BJ (cell line): ENCODE measurements around the gene MVP. TPM values are rescaled to one million over a fixed set of nuclear protein-coding genes. Genes with fewer than 3 reads are reported as not detected.

Experiments
- CTCF ChIA-PET: fragments of 350-600 bp; formaldehyde crosslinking; extraction: SDS; loops from one replicate; lab custom pipeline; 2021; ENCODE audit warnings: antibody characterized with exemption, inconsistent platforms; lab: Yijun Ruan, JAX
- POLR2A ChIA-PET: fragments of 300-600 bp; sonication (Branson Sonifier 250); formaldehyde crosslinking; extraction: SDS; loops from one replicate; lab custom pipeline; 2021; ENCODE audit warnings: antibody characterized with exemption; lab: Charles Lee
- DNase-seq: peaks from one replicate; pipeline ENCODE4 v3.0.0-alpha.2; 2011; ENCODE audit warnings: low read depth
- H3K27me3 ChIP-seq: 2 replicates; pipeline ENCODE4 v1.6.0; 2011; ENCODE audit warnings: low read length; ENCODE audit not compliant: control insufficient read depth, insufficient read depth
- H3K36me3 ChIP-seq: 2 replicates; pipeline ENCODE4 v1.5.1; 2011; ENCODE audit warnings: low read length; ENCODE audit not compliant: control insufficient read depth, insufficient read depth
- H3K4me3 ChIP-seq: 2 replicates; pipeline ENCODE4 v1.5.1; 2011; ENCODE audit warnings: low read depth, mild to moderate bottlenecking, control low read depth, low read length
- polyA plus RNA-seq: library from polyadenylated mRNA; depleted of rRNA; stranded (reverse); fragments of >200 nt; gene quantifications from 2 replicates; pipeline ENCODE4 v1.2.3, GENCODE V29; 2011
- TF ChIP-seq, protein P1 (sequence below): IDR thresholded peaks from 2 replicates; pipeline ENCODE4 v1.5.1; 2011; ENCODE audit warnings: low read depth, mild to moderate bottlenecking, control low read depth, inconsistent platforms, low read length, moderate library complexity; ENCODE audit not compliant: insufficient read depth

MVP gene
- polyA plus RNA-seq, 1 experiment = 368 TPM

DNA sequence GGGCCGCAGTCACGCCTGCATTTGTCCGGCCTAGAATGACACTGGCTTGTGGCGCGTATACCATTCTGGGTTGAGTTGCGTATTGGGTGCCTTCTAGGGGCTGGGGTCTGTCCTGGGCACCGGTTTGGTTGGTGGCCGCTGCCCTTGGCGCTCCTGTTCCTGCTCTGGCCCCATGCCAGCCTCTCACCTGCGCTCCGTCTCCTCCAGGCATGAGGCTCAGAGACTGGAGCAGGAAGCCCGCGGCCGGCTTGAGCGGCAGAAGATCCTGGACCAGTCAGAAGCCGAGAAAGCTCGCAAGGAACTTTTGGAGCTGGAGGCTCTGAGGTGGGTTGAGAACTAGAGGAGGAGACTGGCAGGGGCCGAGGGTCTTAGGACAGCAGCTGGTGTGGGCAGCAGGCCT is 25.4 kb downstream of the MVP start:
- H3K4me3 ChIP-seq = no peak overlapping the region
- peaks cover 51% of the 10 kb centered on the region for H3K36me3 ChIP-seq
- no peak for DNase-seq
- POLR2A ChIA-PET = no interaction called here
- CTCF ChIA-PET = interaction anchor here (3.9 kb wide), 1 partner anchor 21 kb away, joined by 81 read pairs; the partner anchor contains the start of gene MVP
- TF ChIP-seq, protein P1, sequence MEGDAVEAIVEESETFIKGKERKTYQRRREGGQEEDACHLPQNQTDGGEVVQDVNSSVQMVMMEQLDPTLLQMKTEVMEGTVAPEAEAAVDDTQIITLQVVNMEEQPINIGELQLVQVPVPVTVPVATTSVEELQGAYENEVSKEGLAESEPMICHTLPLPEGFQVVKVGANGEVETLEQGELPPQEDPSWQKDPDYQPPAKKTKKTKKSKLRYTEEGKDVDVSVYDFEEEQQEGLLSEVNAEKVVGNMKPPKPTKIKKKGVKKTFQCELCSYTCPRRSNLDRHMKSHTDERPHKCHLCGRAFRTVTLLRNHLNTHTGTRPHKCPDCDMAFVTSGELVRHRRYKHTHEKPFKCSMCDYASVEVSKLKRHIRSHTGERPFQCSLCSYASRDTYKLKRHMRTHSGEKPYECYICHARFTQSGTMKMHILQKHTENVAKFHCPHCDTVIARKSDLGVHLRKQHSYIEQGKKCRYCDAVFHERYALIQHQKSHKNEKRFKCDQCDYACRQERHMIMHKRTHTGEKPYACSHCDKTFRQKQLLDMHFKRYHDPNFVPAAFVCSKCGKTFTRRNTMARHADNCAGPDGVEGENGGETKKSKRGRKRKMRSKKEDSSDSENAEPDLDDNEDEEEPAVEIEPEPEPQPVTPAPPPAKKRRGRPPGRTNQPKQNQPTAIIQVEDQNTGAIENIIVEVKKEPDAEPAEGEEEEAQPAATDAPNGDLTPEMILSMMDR = no peak
- H3K27me3 ChIP-seq = no peaks in the 10 kb centered on the region

DNA sequence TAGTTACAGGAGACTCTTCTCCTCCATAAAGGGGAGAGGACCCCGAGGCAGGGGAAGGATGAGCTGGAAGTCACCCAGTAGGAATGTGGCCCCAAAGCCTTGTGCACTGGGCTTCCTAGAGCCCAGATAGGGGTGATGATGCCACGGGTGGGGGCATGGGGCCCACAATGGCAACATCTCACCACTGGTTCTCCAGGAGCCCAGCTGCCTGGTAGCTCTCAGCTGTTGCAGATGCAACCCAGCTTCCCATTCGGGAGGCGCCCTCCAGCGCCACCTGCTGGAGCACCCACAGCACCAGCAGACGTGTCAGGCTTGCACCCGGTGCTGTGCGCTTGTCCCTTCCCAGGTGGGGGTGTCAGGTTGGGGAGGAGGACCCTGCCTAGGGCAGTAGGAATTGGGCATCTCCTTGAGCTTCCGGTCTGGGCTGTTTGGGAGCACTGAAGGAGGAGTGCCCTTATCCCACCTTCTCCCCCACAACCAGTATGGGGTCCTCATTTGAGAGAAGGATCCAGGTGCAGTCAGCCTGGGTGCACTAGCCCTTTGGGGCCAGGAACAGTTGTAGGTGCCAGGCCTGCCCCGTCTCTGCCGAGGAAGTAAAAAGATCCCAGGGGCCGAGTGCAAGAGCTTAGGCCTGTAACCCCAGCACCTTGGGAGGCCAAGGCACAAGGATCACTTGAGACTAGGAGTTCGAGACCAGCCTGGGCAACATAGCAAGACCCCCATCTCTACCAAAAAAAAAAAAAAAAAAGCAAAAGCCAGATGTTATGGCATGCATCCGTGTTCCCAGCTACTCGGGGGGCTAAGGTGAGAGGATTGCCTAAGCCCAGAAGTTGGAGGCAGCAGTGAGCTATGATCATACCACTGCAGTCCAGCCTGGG is 28.4 kb downstream of the MVP start:
- H3K4me3 ChIP-seq = no peak overlapping the region
- H3K36me3 ChIP-seq = peaks cover 37% of the 10 kb centered on the region
- TF ChIP-seq, protein P1 = peak; percentile 96
- ChIA-PET POLR2A (interaction anchor here (0.6 kb wide), 1 partner anchor 20 kb away, joined by 10 read pairs; no protein-coding TSS in a partner anchor), CTCF (interaction anchor here (0.6 to 3.9 kb wide), 30 partner anchors 9 to 183 kb away, joined by 3 to 81 read pairs (median 4); partner anchors contain the start of genes ASPHD1, CDIPT, KCTD13 and KIF22)
- no peaks in the 10 kb centered on the region for H3K27me3 ChIP-seq
- no peak for DNase-seq

DNA sequence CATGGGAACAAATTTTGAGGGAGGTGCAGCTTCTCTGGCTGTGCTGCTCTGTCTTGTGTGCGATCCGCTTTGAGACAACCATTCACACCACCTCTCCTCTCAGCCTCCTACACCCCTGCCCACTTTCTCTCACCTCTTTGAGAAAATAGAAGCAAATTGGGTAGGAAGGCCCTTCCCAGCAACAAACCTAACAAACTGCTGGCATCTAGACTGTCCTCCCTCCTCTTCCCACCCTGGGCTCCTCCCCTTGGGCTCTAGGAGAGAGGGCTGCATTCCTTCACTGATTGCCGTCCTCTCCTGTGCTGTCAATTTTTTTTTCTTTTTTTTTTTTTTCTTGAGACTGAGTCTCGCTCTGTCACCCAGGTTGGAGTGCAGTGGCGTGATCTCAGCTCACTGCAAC is 29.2 kb downstream of the MVP start:
- Histone ChIP-seq H3K36me3 (peaks cover 33% of the 10 kb centered on the region), H3K27me3 (no peaks in the 10 kb centered on the region), H3K4me3 (no peak overlapping the region)
- ChIA-PET CTCF (interaction anchor here (0.6 to 3.9 kb wide), 16 partner anchors 8 to 159 kb away, joined by 3 to 81 read pairs (median 6); partner anchors contain the start of genes ASPHD1, CDIPT, MAZ and MVP), POLR2A (no interaction called here)
- DNase-seq = no peak
- TF ChIP-seq, protein P1 = no peak

DNA sequence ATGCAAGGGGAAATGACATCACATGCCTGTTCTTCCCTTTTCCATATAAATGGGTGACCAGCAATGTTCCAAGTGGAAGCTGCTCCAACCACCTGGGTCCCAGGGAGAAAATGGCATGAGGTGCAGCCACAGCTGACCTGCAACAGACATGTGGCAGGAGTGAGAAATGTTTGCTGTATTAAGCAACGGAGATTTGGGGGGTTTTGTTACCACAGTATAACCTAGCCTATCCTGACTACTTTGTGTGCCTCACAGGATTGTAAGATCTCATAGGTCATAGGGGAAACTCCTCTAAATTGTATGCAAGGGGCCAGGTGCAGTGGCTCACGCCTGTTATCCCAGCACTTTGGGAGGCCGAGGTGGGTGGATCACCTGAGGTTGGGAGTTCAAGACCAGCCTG is 30.7 kb downstream of the MVP start:
- CTCF ChIA-PET = no interaction called here
- H3K4me3 ChIP-seq = no peak overlapping the region
- TF ChIP-seq, protein P1 = no peak
- H3K36me3 ChIP-seq = peaks cover 21% of the 10 kb centered on the region
- POLR2A ChIA-PET = interaction anchor here (0.6 kb wide), 1 partner anchor 40 kb away, joined by 17 read pairs; no protein-coding TSS in a partner anchor
- no peaks in the 10 kb centered on the region for H3K27me3 ChIP-seq
- DNase-seq = no peak

DNA sequence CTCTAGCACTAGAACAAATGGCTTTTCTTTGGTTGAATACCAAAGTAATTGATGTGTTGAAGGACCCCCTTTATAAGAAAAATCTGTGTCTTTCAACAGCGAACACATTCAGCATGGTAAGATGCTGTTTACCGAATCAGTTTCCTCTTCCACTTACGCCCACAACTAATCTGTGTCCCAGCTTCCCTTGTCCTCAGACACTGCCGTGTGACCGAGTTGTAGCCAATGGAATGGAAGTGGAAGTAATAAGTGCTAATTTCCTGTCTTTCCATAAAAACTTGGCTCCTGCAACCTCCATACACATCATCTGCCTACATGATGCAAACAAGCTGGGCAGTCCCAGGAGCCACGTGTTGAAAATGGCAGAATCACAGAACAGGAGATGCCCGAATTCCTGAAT is 32.4 kb downstream of the MVP start:
- Histone ChIP-seq H3K36me3 (peaks cover 9% of the 10 kb centered on the region), H3K4me3 (no peak overlapping the region), H3K27me3 (no peaks in the 10 kb centered on the region)
- peak; percentile 44 for DNase-seq
- ChIA-PET POLR2A (interaction anchor here (0.5 kb wide), 1 partner anchor 15 kb away, joined by 3 read pairs; no protein-coding TSS in a partner anchor), CTCF (interaction anchor here (1.4 kb wide), 1 partner anchor 62 kb away, joined by 5 read pairs; the partner anchor contains the start of gene KIF22)
- TF ChIP-seq, protein P1 = no peak
